ENCODE data around the gene PTPRZ1.

Gene PTPRZ1

DNA sequence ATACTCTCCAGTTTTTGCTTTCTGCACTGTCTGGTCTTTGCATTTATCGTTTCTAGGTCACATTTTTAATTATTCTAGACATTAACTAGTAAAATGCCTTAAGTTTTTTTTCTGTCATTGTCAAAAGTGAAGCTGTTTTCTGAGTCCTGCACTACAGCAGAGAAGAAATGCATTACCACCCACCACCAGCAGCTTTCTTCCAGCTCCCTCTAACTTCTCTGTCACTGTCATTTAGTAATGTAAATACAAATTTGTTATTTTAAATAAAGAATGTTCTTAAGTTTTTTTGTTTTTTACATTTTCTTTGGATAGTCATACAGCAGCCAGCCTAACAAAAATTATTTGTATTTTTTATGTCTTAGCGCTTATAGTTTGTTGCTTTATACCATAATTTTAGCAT, 18.8 kb downstream of the PTPRZ1 start:
- no peak for DNase-seq (ENCODE audit: low read depth, low spot score)

DNA sequence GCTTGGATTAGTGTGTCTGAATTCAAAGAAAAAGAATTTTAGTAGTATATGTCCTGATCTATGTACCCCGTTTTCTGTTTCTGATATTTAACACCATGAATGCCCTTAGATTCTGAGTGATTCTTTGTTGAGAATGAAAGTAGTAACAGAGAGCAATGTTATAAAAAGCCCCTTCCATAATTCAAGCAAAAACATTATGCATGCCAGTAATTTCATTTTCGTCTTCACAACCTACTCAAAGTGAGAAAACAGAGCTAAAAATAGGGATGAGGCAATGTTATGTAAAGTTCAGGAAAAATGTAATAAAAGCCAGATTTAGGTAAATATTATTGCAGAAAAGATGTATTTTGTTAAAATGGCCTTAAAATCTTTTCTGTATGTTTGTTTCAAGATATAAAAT, 28.1 kb downstream of the PTPRZ1 start:
- no peak for DNase-seq (ENCODE audit: low read depth, low spot score)

DNA sequence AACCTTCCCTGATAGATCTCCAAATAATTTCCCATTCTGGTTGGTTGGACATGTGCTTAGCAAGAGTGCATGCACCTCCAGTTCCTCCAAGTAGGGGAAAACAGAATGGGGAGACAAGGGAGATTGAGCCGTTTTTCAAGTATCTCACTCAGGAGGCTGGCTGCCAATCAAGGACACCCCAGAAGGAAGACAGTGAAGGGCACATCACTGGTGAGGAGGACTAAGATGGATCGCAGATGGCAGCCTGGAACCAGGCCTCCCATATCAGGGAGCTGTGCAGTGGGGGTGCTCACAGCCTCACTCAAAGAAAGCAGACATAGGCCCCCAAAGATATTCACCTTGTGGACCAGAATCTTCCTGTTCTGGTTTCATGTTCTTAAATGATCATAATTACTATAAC, 31.2 kb downstream of the PTPRZ1 start:
- DNase-seq (ENCODE audit: low read depth, low spot score), result no peak

DNA sequence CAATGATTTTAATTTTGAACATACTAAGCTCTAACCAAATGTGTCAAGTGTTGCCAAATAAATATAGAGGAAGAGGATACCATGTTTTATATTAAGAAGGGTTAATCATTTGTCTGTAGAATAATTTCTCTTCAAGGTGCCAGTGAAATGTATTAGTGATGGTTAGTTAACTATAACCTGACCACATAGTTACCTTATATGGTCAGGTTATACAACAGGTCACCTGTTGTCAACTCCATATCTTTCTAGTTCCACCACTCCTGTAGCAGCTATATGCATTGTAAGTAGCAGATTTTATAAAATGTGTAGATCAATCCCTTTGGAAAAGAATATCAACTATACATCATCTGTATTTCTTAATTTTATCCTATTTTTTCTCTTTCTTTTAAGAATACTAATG, 35.1 kb downstream of the PTPRZ1 start:
- DNase-seq (ENCODE audit: low read depth, low spot score), result no peak

DNA sequence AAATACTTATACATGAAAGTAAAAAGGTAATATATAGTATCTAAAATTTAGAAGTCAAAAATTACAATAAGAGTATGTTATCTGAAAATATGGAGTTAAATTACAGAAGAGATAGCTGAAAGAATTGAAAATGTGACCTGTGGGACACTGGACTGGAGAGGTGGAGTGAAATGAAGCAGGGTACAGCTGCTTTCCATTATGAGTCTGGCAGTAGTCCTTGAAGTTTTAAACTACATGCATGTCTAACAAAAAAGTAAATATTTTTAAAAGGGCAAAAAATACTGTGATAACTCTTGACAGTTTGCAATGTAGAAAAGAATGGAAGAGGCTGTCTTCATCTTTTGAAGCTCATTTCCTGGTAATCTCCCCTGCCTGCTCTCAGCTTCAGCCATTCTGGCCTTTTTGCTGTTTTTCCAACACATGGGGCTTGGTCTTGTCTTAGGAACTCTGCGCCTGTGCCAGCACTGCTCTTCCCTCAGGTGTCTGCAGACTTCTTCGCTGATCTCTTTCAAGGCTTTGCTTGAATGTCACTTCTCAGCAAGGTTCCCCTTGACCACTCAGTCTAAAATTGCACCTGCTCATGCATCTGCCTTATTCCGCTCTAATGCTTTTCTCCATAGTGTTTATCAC, 36.9 kb downstream of the PTPRZ1 start:
- no peak for DNase-seq (ENCODE audit: low read depth, low spot score)

DNA sequence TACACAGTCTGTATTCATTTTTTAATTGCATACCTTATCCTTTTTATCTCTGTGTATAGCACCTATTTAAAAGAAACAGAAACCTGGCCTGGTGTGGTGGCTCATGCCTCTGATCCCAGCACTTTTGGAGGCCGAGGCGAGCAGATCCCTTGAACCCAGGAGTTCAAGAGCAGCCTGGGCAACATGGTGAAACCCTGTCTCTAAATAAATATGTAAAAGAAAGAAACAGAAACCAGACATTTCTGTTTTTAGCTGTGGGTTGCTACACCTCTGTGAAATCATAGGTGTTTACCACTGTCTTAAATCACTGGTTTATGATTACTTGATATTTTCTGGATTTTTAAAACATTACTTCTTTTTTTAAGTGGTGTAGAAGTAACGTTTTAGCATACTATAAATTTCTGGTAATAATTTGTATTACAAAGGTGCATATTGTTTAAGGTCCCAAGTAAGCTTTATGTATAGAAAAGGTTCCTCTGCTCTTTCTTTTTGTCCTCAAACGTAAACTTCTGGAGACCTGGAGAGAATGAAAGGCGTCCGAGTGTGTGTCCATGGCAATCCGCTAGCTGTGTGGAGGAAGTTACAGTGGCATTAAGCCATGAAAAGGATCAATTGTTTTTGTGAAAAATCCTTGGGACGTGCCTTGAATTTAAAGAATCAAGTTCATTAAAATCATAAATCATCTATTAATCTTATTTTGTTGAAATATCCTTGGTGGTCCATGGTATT, 41.1 kb downstream of the PTPRZ1 start:
- DNase-seq (ENCODE audit: low read depth, low spot score), result no peak

DNA sequence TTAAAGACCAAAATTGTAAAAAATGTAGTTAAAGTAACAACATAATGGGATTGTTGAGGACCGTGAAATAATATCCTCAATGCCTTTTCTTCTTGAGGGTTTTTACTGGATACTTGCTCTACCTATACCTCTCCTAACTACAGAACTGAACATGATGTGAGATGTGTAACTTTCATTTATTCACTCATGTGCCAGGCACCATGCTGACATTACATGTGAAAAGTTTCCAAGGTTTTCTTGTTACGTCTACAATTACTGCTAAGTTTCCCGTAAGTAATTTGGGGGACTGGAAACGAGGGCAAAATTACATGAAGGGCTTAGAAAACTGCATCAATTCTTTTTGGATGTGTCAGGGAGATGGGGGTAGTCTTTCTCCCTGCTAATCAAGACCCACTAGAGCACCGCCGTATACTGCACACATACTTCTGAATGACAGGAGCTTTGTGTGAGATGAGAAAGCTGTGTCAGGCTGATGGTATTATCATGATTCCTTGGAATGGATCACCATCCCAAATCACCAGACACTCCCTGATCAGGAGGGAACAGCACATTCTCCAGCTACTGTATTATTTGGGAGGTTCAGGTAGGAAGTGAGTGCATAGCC, 41.8 kb downstream of the PTPRZ1 start:
- no peak for DNase-seq (ENCODE audit: low read depth, low spot score)

DNA sequence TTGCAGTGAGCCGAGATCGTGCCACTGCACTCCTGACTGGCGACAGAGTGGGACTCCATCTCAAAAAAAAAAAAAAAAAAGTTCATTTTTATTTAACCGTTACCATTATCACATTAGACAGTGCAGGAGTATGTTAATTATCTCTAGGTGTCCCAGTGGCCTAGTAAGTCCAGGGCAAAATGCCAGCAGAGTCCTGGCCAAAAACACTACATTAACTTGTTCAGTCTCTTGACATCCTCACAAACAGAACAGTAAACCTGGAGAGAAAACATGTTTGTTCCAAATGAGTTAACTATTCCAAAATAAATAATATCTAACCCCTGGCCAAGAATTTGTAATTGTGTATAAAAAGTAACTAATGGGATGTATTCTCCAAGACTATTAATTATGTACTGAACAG, 43.2 kb downstream of the PTPRZ1 start:
- no peak for DNase-seq (ENCODE audit: low read depth, low spot score)

DNA sequence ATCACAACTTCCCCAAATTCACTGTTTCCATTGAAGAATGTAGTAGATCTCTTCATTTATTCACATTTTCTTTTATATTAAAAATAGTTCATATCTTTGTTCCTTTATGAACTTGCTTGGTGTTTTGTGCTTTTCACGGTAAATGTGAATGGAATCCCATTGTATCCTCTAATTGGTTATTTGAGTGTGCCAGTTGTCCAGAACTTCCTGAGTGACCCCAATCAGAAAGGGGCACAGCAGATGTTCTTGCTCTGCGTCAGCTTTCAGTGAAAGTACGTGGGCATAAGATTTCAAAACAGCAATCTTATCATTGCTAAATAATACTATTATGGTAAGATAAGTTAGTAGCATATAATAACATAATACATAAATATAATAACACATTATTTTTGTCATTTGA, 47.0 kb downstream of the PTPRZ1 start:
- no peak for DNase-seq (ENCODE audit: low read depth, low spot score)

DNA sequence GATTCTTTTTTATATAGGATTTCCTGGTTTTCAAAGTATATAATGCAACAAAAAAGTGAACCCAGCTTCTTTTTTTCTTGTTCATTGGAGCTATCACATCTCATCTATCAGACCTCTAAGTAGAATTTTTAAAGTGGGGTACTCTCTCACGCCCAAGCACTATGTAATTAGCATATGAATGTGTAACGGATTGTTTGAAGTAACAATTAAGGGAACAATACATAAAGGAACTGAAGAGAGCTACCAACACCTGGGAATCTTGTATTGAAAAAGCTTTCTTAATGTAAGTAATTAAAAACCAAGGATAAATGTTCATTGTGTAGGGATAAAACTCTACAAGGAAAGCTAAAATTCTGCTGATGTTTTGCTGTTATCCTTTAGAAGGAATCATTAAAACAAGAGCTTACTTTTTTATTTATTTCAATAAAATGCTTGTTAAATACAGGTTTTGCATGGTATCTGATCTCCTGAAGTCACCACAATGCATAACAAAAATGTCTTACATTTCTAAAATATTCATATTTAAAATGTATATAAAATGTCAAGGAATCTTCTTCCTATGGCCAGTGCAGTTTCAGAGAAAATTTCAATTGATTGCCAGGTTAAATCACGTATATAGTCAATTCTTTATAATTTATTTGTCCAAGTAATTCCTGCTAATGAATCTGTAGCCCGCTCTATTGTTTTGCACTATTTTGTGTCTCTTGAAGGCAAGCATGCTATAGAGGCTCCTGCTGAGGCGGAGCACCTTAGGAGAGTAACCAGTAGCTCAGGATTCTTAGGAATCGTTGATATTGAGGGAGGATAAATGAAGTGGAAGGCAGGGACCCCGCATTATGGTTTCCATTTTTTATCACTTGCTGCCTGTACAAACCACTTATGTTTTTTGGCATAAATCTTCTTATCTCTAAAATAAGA, 51.6 kb downstream of the PTPRZ1 start:
- DNase-seq (ENCODE audit: low read depth, low spot score), result no peak

DNA sequence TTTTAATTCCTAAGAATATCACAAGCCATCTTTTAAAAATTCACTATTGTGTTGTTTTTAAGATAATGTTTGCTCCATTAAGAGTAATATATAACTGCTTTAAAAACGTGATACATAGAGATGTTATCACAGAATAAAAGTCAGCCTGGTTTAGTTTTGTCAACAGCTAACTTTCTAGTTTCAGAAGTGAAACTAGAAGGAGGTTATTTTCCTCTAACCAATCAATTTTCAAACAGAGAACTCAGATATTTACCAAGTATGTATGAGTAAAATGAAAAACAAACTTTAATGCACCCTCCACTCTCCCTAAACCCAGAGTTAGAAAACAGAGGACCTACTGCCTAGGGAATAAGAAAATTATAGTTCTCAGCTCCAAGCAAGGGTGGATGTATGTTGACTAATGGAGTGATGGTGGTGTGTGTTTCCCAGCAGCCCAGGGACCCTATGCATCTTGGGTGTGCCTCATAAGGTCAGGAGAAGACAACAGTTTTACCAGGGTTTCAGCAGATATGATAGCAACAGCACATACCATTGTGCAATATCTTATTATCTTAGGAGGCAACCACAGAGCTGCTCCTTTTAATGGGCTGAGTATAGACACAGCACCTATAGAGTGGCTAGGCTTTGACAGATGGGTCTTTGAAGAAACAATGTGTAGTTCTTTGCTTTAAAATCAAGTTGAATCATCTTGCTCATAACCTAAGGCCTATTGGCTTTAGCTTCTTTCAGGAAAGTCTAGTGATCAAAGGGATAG, 58.4 kb downstream of the PTPRZ1 start:
- no peak for DNase-seq (ENCODE audit: low read depth, low spot score)

DNA sequence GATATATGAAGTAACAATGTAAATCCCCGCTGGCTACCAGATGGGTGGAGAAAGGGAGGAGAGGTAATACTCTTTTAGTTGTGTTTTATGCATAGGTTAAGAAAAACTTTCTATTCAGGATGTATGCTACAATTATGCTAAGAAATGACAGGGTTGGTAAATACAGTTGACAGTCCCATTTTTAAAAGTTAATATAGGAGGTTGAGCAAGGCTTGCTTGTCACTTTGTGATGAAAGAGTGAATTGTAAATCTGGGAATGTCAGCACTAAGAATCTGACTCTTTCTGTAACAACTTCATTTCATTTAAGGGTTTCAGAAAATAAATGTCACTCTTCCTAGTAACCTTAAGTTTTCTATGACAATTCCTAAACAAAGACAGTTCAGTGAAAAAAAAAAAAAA, 59.8 kb downstream of the PTPRZ1 start:
- no peak for DNase-seq (ENCODE audit: low read depth, low spot score)

DNA sequence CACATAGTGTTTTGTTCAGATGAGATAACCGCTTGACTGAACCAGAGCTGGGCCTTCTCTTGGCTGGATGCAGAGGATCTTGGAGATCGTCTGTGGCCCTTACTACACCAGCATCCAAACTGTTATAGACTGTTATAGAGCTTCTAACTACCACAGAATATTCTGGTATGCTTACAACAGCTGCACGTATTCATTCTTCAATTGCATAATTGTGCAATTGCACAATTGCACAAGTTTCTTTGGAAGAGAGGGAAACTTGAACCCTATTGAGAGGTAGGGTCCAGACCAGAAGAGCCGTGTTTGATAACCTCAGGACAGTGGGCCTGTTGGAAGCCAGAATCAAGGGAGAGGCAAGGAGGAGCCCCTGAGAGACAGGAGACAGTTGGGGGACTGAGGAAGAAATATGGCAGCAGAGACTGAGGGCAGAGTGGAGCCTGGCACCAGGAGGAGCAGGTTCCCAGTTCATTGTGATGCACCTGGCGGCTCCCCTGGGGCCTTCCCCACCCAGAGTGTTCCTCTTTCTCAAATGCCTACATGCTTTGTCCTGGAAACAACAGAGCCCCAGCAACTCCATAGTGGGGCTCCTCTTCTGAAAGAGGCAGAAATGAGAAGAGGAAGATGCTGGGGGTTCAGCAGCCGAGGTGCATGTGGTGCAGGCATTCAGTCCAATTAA, 64.1 kb downstream of the PTPRZ1 start:
- DNase-seq (ENCODE audit: low read depth, low spot score), result no peak

DNA sequence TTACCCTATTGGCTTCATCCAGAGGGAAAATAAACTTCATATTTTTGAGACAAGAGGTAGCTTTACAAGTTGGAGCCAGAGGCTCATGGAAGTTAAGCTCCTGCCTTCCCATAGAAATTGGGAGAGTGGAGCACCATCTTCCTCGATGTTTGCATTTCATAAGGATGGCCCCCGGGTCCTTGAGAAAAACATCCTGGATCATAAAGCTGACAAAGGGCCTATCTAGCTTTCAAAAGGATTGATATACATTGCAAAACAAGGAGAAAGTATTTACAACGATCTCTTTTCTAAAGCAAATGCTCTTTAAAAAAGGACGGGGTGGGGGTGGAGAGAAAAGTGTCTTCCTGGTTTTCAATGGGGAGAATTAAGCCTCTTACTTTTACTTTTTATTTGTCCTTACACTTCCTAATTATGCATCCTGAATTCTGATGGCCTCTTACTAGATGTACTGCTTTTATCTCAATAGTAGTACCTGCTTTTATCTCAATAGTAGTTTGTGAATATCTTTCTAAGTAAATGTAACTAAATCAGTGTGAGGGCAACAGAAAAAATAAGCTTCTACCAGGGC, 65.6 kb downstream of the PTPRZ1 start:
- no peak for DNase-seq (ENCODE audit: low read depth, low spot score)

DNA sequence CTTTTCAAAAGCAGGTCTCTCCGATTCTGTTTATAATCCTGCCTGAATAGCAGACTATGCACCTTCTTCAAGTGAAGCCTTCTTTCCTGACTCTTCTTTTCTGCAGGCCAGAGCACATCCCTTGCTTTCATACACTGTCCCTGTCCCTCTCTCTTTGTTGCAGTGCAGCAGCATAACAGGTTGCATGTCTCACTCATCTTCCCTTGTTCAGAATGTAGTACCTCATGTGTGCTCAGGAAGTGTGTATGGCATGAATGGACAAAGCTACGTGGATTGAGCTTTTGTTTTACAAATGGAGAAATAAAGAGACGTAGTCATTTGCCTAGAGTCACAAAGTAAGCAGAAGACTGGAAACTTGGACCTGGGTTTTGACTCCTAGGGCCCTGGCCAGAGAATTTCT, 68.0 kb downstream of the PTPRZ1 start:
- no peak for DNase-seq (ENCODE audit: low read depth, low spot score)

DNA sequence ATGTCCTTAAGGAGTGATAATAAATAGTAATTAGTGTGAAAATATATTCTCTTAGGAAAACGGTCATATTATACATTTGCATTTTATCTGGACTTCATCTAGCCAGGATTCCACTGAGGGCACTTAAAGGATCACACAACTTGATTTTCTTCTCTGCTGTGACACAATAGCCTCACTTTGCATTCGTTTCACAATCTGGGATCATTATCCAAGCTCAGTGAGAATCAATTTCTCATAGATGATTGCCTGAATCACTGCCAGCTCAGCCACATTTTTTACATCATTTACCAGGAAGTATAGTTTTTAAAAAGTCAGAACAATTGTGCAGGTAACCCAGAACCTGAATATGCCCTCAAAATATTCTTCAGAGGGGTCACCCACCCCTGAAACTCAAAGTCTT, 68.9 kb downstream of the PTPRZ1 start:
- no peak for DNase-seq (ENCODE audit: low read depth, low spot score)

DNA sequence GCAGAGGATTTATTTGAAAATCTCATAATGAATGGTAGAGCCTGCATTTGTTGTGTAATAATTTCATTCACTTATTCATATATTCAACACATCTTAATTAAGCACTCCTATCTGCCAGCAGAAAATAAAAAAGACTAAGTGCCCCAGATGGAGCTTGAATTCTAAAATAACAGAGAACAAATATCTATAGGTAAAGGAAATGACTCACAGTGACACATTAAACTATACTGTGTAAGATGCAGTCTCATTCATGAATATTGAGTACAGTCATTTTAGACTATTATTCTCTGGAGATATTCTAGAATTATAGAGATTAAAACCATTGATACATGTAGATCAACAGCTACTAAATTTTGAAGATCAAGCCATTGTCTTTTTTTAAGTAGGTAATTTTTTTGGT, 72.1 kb downstream of the PTPRZ1 start:
- no peak for DNase-seq (ENCODE audit: low read depth, low spot score)

DNA sequence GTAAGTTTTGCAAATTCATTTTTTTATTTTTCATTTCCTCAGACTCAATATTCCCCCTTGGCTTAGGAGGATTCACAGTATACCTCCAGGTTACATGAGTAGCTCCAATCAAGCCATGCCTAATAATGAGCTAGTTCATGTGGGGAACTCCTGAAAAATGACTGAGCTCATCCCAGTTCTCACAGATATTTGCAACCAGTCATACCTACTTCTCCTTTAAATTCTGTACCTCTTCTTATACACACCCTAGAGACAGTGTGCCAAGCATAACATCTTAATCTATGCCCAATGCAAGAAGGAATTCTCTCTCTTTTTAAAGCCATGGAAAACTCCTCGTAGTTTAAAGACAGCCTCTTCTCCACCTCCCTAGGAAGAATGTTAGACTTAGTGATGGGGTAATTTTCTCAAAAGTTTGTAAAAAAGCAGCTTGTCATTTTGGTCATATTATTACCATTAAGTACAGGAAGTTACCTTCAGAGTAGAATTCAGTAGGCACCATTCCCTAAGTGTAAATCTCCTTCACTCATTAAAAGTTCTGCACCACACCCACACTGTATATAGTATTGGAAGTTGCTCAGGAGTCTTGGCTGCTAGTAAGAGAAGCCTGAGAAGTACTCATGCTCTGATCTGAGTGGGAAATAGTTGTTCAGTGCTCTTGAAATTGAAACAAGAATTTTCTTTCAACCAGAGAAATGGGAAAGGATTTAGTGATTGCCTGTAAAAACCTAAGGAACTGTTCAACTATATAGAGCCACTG, 72.7 kb downstream of the PTPRZ1 start:
- DNase-seq (ENCODE audit: low read depth, low spot score), result no peak

DNA sequence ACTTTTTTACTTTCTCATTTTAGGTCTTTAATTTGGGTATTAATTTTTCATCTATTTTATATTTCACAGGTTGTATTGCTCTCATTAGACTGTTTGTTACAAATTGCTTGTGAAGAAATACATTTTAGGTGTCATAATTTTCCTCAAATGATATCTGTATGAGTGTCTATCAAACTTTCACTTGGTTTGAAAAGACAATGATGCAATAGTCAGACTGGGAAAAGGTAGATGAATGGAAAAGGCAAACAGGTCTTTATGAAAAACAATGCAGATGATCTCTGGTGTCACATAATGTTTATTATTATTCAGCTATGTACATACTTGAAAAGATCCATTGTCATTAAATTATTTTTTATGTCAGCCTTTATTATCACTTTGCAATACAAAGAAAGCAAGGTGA, 80.2 kb downstream of the PTPRZ1 start:
- DNase-seq (ENCODE audit: low read depth, low spot score), result no peak

DNA sequence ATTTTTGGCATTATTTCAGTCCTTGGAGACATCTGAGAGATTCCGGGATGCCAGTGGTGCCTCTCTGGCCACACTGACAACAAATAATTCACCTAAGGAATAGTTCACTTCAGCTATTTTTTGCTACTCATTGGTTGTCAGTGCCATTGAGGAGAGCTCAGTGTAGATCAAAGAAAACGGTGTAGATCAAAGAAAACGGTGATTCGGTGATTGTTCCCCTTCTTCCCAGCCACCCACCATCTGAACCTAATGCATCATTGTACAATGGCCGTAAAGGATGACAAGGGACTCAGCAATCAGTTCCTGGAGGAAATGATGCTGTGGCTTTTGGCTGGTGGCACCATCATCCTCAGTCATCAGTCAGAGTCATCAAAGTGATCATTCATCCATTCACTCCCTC, 80.6 kb downstream of the PTPRZ1 start:
- DNase-seq (ENCODE audit: low read depth, low spot score), result no peak

All from brain pericyte (primary cell).